ENCODE measurements around the gene GRAMD1B.

Gene GRAMD1B

GRCh38 chr11:123594188-123594901 lies 164.3 kb downstream of the GRAMD1B start:
- DNase-seq: no peak

DNA sequence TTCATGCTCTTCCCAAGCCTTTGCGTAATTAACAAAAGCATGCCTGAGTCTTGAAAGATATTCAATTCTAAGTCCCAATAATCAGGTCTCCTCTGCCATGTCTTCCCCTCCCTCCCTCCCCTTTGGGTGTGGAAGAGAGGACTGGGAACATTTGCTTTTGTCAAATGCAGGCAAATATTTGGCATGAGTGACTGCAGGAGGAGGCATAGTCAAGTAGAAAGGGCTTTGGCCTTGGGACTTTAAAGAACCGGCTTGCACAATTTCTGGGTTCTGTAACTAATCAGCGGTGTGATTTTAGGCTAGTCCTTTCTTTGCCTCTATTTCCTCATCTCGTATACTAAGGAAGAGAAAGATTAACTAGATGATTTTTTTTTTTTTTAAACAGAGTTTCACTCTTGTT lies 164.9 kb downstream of the GRAMD1B start:
- no peak for DNase-seq

GRCh38 chr11:123597859-123598258 lies 167.8 kb downstream of the GRAMD1B start:
- DNase-seq: no peak

DNA sequence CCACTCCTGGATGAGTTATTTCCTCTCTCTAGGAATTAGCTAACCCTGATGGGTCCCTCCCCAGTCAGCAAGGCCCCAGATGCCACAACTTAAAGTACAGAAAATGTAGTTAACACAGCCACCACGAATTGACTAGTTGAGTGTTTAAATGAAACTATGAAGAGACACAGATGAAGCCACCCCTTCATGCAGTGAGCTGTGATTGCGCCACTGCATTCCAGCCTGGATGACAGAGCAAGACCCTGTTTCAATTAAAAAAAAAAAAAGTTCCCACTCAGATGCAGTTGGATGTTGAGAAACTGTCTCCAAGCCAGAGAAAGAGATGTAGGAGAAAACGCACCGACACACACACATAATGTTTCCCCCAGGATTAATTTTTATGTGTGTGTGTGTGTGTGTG lies 171.1 kb downstream of the GRAMD1B start:
- DNase-seq: no peak

DNA sequence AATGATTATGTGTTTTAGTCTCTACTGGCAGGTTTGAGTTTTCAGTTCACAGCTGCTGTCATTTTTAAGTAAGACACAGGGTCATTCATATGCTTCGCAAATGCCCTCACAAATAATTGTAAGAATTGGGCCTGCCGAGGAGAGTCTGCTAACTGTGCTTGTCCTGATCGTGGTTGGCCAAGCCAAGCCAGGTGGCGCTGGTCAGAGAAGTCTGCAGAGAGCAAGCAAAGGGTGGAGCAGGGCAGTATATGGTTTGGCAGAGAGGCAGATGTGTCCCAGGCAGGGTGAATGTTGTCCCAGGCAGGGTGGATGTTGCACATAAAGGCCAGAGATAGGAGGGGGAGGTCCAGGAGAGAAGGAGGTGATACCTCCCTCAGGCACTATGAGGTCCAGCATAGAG lies 171.7 kb downstream of the GRAMD1B start:
- no peak for DNase-seq

- no peak for DNase-seq
Measured at GRCh38 chr11:123603666-123604065, 173.6 kb downstream of the GRAMD1B start.

GRCh38 chr11:123607781-123608180 lies 177.7 kb downstream of the GRAMD1B start:
- no peak for DNase-seq

- DNase-seq: no peak
Measured at GRCh38 chr11:123608371-123608770, 178.3 kb downstream of the GRAMD1B start.

DNA sequence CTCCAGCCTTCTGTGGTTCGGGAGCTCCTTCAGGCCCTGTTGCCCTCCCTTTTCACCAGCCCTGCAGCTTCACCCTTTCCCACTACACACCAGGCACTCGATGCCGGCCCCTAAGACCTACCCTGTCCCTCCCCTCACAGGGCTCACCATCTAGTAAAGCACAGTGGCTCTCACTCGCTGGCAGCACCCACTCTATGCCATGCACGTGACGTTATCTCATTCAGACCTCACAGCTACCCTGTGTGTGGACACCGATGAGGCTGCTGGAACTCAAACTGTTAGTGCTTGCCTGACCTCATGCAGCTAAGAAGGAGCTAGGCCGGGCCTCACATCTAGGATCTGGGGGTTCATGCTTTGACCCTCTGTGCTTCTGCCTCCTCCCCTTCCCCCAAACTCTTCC lies 178.9 kb downstream of the GRAMD1B start:
- no peak for DNase-seq

DNA sequence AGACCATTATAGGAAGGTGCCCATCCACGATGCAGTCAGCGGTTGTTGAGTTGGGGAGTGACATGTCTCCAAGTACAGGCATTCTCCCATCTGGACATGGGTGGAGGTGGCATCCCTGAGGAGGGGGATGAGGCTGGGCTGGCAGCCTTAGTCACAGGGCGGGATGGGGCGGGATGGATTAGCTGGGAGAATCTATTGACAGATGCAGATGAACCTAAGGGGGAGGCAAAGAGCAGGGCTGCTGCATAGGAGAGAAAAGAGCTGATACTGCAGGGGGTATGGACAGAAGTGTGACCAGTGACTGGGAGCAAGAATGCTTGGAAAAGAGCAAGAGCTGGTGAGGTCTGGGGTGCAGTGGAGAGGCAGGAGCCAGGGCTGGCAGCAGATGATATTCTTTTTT lies 181.6 kb downstream of the GRAMD1B start:
- DNase-seq: no peak

GRCh38 chr11:123616505-123617198 lies 186.6 kb downstream of the GRAMD1B start:
- no peak for DNase-seq

GRCh38 chr11:123622576-123622975 lies 192.5 kb downstream of the GRAMD1B start:
- DNase-seq: no peak

- no peak for DNase-seq
Measured at GRCh38 chr11:123624974-123625373, 194.9 kb downstream of the GRAMD1B start.

DNA sequence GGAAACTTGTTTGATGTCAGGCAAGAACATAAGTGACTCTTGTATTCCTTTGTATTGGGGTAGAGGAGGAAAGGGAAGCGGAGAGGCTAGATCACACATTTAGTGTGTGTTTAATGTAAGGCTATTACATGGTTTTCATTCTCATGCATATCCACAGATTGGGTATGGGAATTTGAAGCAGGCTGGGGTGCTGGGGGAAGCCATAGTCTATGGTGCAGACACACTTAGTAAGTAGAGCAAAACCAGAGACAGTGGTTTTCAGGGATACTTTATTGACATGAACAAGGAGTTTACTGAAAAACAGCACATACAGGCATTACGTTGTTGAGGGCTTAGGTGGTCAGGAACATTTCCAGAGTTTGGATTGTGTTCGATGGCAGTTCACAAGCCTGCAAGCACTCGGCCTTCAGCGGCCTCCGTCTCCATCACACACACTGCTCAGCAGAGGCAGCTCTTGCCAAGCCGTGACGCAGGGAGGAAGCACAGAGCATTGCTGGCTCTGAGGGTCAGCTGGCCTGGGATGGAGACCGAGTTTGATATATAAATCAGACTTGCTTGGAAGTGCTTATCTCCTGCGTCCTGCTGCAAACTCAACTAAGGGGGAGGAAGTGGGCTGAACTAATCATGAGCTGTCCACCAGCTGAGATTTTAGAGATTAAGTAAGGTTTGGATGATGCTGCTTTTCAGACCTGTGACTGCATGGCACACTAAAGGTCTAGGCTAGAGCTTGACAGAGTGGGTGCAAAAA lies 199.0 kb downstream of the GRAMD1B start:
- DNase-seq: no peak

GRCh38 chr11:123630126-123630608 lies 200.1 kb downstream of the GRAMD1B start:
- DNase-seq: no peak

GRCh38 chr11:123640029-123640428 lies 210.0 kb downstream of the GRAMD1B start:
- no peak for DNase-seq

GRCh38 chr11:123640677-123641494 lies 210.8 kb downstream of the GRAMD1B start:
- peak; percentile 21 to 68 (median 33) for DNase-seq

GRCh38 chr11:123641495-123641840 lies 211.4 kb downstream of the GRAMD1B start:
- DNase-seq: no peak

- no peak for DNase-seq
Measured at GRCh38 chr11:123642435-123642834, 212.4 kb downstream of the GRAMD1B start.

GRCh38 chr11:123645286-123645975 lies 215.4 kb downstream of the GRAMD1B start:
- no peak for DNase-seq

- DNase-seq: no peak
Measured at GRCh38 chr11:123650901-123651300, 220.8 kb downstream of the GRAMD1B start.

DNA sequence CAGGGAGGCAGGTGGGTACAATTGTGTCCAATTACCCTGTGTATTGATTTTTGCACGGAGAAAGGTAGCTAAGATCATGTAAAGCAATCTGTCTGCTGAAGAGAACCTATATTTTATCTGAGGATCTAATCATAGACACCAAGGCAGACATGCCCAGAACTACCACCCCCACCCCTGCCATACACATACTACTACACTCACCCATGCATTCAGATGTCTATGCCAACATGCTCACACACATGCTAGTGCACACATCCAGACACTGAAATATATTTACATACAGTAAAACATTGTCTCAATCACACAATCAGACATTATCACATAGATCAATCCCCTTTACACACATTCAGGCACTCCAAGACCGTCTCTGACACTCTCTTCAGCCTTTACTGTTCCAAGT lies 222.5 kb downstream of the GRAMD1B start:
- DNase-seq: no peak

All from NCI-H1417 (cell line).